H1 (cell line): ENCODE data around the gene RABEP2. TPM values are rescaled to one million over a fixed set of nuclear protein-coding genes. Genes with fewer than 3 reads are reported as not detected.

ENCODE experiments used
- CTCF ChIA-PET: fragments of 300-600 bp; sonication (Branson Sonifier 250); formaldehyde crosslinking; loops from one replicate; lab custom pipeline; 2021; ENCODE audit not compliant: partially characterized antibody; lab: Charles Lee
- POLR2A ChIA-PET: fragments of 300-600 bp; sonication (Branson Sonifier 250); formaldehyde crosslinking; loops from one replicate; lab custom pipeline; 2021; ENCODE audit warnings: inconsistent platforms; ENCODE audit not compliant: partially characterized antibody; lab: Charles Lee
- DNase-seq, 2 experiments: peaks; one replicate each; pipeline versions ENCODE4 v3.0.0 to v3.0.0-alpha.2; 2010 to 2022; ENCODE audit warnings: low spot score in 2 of 2, low read depth in 1 of 2, mixed read lengths in 1 of 2
- FAIRE-seq: peaks from 2 replicates; lab custom pipeline; 2011; peaks lifted over from hg19 to GRCh38; lab: Jason Lieb, UNC
- H2AFZ ChIP-seq: 2 replicates; pipeline ENCODE4 v1.8.1; 2012; ENCODE audit warnings: low read length, inconsistent platforms
- H2AK5ac ChIP-seq: 2 replicates; pipeline ENCODE4 v1.6.1; 2013; ENCODE audit warnings: low read depth, low read length
- H2BK120ac ChIP-seq: replicated peaks from 2 replicates; pipeline ENCODE3; 2013; ENCODE audit warnings: low read depth, low read length, inconsistent platforms
- H2BK12ac ChIP-seq: 2 replicates; pipeline ENCODE4 v1.6.1; 2013; ENCODE audit warnings: low read depth, low read length
- H2BK15ac ChIP-seq: 2 replicates; pipeline ENCODE4 v1.6.1; 2013; ENCODE audit warnings: low read length
- H2BK20ac ChIP-seq: 2 replicates; pipeline ENCODE4 v1.6.1; 2013; ENCODE audit warnings: low read length
- H2BK5ac ChIP-seq: 2 replicates; pipeline ENCODE4 v1.6.1; 2013; ENCODE audit warnings: low read depth, low read length
- H3K14ac ChIP-seq: 2 replicates; pipeline ENCODE4 v1.6.1; 2013; ENCODE audit warnings: inconsistent platforms; ENCODE audit not compliant: insufficient read length
- H3K18ac ChIP-seq: 2 replicates; pipeline ENCODE4 v1.6.1; 2013; ENCODE audit warnings: low read length; ENCODE audit errors: extremely low read depth
- H3K23ac ChIP-seq: 2 replicates; pipeline ENCODE4 v1.6.1; 2013; ENCODE audit warnings: inconsistent platforms; ENCODE audit not compliant: insufficient read length
- H3K23me2 ChIP-seq: 2 replicates; pipeline ENCODE4 v1.6.1; 2013; ENCODE audit warnings: low read depth, low read length
- H3K27ac ChIP-seq: 2 replicates; pipeline ENCODE4 v1.6.1; 2011; ENCODE audit warnings: low read depth, low read length, inconsistent platforms
- H3K27me3 ChIP-seq, 4 experiments: replicated peaks in 1 of 4; 1 replicate in 1 of 4; 2 replicates in 3 of 4; pipeline versions ENCODE4 v1.6.1 to v1.8.1; 2011 to 2013; ENCODE audit warnings: low read length in 3 of 4, mild to moderate bottlenecking in 3 of 4, inconsistent platforms in 2 of 4, mixed read lengths in 2 of 4, moderate library complexity in 1 of 4; ENCODE audit not compliant: control insufficient read depth in 3 of 4, insufficient read depth in 3 of 4; ENCODE audit errors: extremely low read depth in 1 of 4
- H3K36me3 ChIP-seq, 4 experiments: 2 replicates each; pipeline versions ENCODE4 v1.6.1 to v1.8.1; 2011 to 2013; ENCODE audit warnings: mild to moderate bottlenecking in 4 of 4, low read length in 3 of 4, moderate library complexity in 2 of 4, control low read depth in 1 of 4, inconsistent platforms in 1 of 4; ENCODE audit not compliant: insufficient read depth in 4 of 4, control insufficient read depth in 2 of 4
- H3K4ac ChIP-seq: replicated peaks from 2 replicates; pipeline ENCODE3; 2013; ENCODE audit warnings: low read length, low read depth, mixed read lengths, inconsistent platforms; ENCODE audit not compliant: insufficient read length
- H3K4me1 ChIP-seq, 4 experiments: replicated peaks in 1 of 4; 1 replicate in 1 of 4; 2 replicates in 3 of 4; pipeline versions ENCODE4 v1.6.1 to v1.8.1; 2011 to 2013; ENCODE audit warnings: low read length in 3 of 4, inconsistent platforms in 2 of 4, mixed read lengths in 1 of 4; ENCODE audit not compliant: insufficient read depth in 4 of 4, control insufficient read depth in 3 of 4
- H3K4me2 ChIP-seq, 2 experiments: 2 replicates each; pipeline versions ENCODE4 v1.6.1 to v1.8.1; 2011 to 2013; ENCODE audit warnings: low read depth in 2 of 2, low read length in 2 of 2, control low read depth in 1 of 2, inconsistent platforms in 1 of 2, mild to moderate bottlenecking in 1 of 2; ENCODE audit not compliant: insufficient read depth in 1 of 2
- H3K4me3 ChIP-seq, 4 experiments: fragments of 200-600, 300-600 bp in 1 of 4; sonication (generic), shearing (Covaris generic), sonication (Bioruptor Twin) in 1 of 4; 2 replicates each; pipeline versions ENCODE4 v1.5.1 to v1.8.1; 2011 to 2016; ENCODE audit warnings: low read length in 4 of 4, low read depth in 3 of 4, control low read depth in 2 of 4, inconsistent platforms in 2 of 4, mild to moderate bottlenecking in 2 of 4, mixed read lengths in 1 of 4, moderate library complexity in 1 of 4; ENCODE audit not compliant: insufficient read depth in 2 of 4; ENCODE audit errors: extremely low read depth in 1 of 4
- H3K56ac ChIP-seq: replicated peaks from 2 replicates; pipeline ENCODE3; 2013; ENCODE audit warnings: low read depth, mild to moderate bottlenecking, mixed read lengths, low read length, inconsistent platforms; ENCODE audit not compliant: insufficient read length
- H3K79me1 ChIP-seq: 2 replicates; pipeline ENCODE4 v1.6.1; 2013; ENCODE audit warnings: low read depth, low read length, control low read depth
- H3K79me2 ChIP-seq, 2 experiments: 2 replicates each; pipeline versions ENCODE4 v1.6.1 to v1.8.1; 2012 to 2013; ENCODE audit warnings: low read length in 2 of 2, mild to moderate bottlenecking in 2 of 2, inconsistent platforms in 1 of 2; ENCODE audit not compliant: insufficient read depth in 2 of 2, control insufficient read depth in 1 of 2
- H3K9ac ChIP-seq, 4 experiments: replicated peaks in 1 of 4; 1 replicate in 1 of 4; 2 replicates in 3 of 4; pipeline versions ENCODE4 v1.6.1 to v1.8.1; 2011 to 2013; ENCODE audit warnings: low read depth in 3 of 4, low read length in 3 of 4, control low read depth in 2 of 4, mild to moderate bottlenecking in 2 of 4, moderate library complexity in 2 of 4, inconsistent platforms in 1 of 4; ENCODE audit errors: extremely low read depth in 1 of 4
- H3K9me3 ChIP-seq, 2 experiments: 2 replicates each; pipeline versions ENCODE4 v1.6.1 to v1.8.1; 2012 to 2013; ENCODE audit warnings: mild to moderate bottlenecking in 2 of 2, moderate library complexity in 2 of 2, control low read depth in 1 of 2, inconsistent platforms in 1 of 2, low read depth in 1 of 2, low read length in 1 of 2, mixed read lengths in 1 of 2; ENCODE audit not compliant: insufficient read depth in 2 of 2
- H4K20me1 ChIP-seq, 2 experiments: replicated peaks in 1 of 2; 2 replicates each; pipeline versions ENCODE3 to v1.8.1; 2011 to 2013; ENCODE audit warnings: inconsistent platforms in 2 of 2, low read length in 2 of 2, mild to moderate bottlenecking in 1 of 2; ENCODE audit not compliant: insufficient read depth in 2 of 2, control insufficient read depth in 1 of 2
- H4K5ac ChIP-seq: 2 replicates; pipeline ENCODE4 v1.6.1; 2013; ENCODE audit warnings: low read length, low read depth, mixed read lengths, inconsistent platforms; ENCODE audit not compliant: insufficient read length
- H4K8ac ChIP-seq: 2 replicates; pipeline ENCODE4 v1.8.0; 2013; ENCODE audit warnings: mild to moderate bottlenecking, moderate library complexity, low read length, inconsistent platforms; ENCODE audit not compliant: insufficient read depth; ENCODE audit errors: extremely low read depth
- H4K91ac ChIP-seq: replicated peaks from 2 replicates; pipeline ENCODE3; 2013; ENCODE audit warnings: low read length, mixed read lengths, inconsistent platforms; ENCODE audit not compliant: insufficient read length
- CTCF ChIP-seq, 3 experiments: IDR thresholded peaks; 1 replicate in 2 of 3; 2 replicates in 1 of 3; pipeline versions ENCODE4 v1.5.1 to v1.6.1; 2011; ENCODE audit warnings: low read length in 3 of 3, mild to moderate bottlenecking in 3 of 3, inconsistent platforms in 2 of 3, low read depth in 1 of 3, moderate library complexity in 1 of 3; ENCODE audit not compliant: insufficient read depth in 1 of 3; ENCODE audit errors: control extremely low read depth in 1 of 3
- EP300 ChIP-seq, 2 experiments: IDR thresholded peaks; 1 replicate in 1 of 2; 2 replicates in 1 of 2; pipeline ENCODE4 v1.6.1; 2011 to 2012; ENCODE audit warnings: low read depth in 2 of 2, low read length in 2 of 2, mild to moderate bottlenecking in 2 of 2, borderline replicate concordance in 1 of 2, inconsistent platforms in 1 of 2, moderate library complexity in 1 of 2
- HDAC6 ChIP-seq: IDR thresholded peaks from one replicate; pipeline ENCODE4 v1.7.1; 2012; ENCODE audit warnings: low read depth, mild to moderate bottlenecking, inconsistent platforms, low read length, moderate library complexity
- KDM5A ChIP-seq: fragments of 200-600 bp; IDR thresholded peaks from 2 replicates; pipeline ENCODE4 v1.7.1; 2012; ENCODE audit warnings: mild to moderate bottlenecking, low read length, inconsistent platforms, mixed read lengths
- RAD21 ChIP-seq, 2 experiments: IDR thresholded peaks in 1 of 2; conservative IDR thresholded peaks in 1 of 2; 2 replicates each; pipeline ENCODE4 v1.6.1; 2011; ENCODE audit warnings: low read depth in 2 of 2, low read length in 2 of 2, improper control_type of control experiment in 1 of 2, inconsistent platforms in 1 of 2, mild to moderate bottlenecking in 1 of 2, moderate library complexity in 1 of 2
- SIN3A ChIP-seq, 2 experiments: IDR thresholded peaks in 1 of 2; conservative IDR thresholded peaks in 1 of 2; 2 replicates each; pipeline ENCODE4 v1.6.1; 2011 to 2012; ENCODE audit warnings: low read length in 2 of 2, improper control_type of control experiment in 1 of 2, low read depth in 1 of 2, mild to moderate bottlenecking in 1 of 2
- WGBS, 2 experiments: shearing (Covaris generic) in 1 of 2; methylation state at CpG; one replicate each; pipeline versions ENCODE4 v1.1.6 to v1.1.7; 2013 to 2015; ENCODE audit warnings: low lambda C conversion rate in 2 of 2, mixed read lengths in 2 of 2, inconsistent platforms in 1 of 2, low coverage in 1 of 2, missing lambda C conversion rate in 1 of 2; ENCODE audit not compliant: insufficient replicate concordance in 2 of 2, insufficient coverage in 1 of 2, insufficient read length in 1 of 2; ENCODE audit errors: extremely low coverage in 1 of 2, missing lambda C conversion rate in 1 of 2; 5-methylcytosine and 5-hydroxymethylcytosine counted together
- polyA plus RNA-seq, 7 experiments: library from polyadenylated mRNA; depleted of rRNA in 3 of 7; stranded (reverse) in 5 of 7; unstranded in 2 of 7; fragments of >200 nt in 5 of 7; fragments of 200-250 nt in 2 of 7; gene quantifications; 1 replicate in 5 of 7; 2 replicates in 1 of 7; 4 replicates in 1 of 7; pipeline versions ENCODE4 v1.2.1 to v1.2.3, GENCODE V29; 2011 to 2013; ENCODE audit warnings: missing spikeins in 2 of 7, mixed read lengths in 2 of 7
- total RNA-seq: library from RNA; stranded (reverse); fragmentation: NEBNext Ultra II Directional; extraction: Animal tissue kit (Norgen Biotek cat#: 25700); gene quantifications from 2 replicates; pipeline ENCODE4 v1.2.1, GENCODE V29; 2021

RABEP2 gene
- total and polyA plus RNA-seq, 2 of the 8 experiments (the other 6 are each of a cell fraction or from before 2014, with no cell fraction given): 10.4 to 14.9 TPM

- H3K4me2 ChIP-seq: peak within 1 kb of the TSS; percentile 71 to 76
- no peak within 1 kb of the TSS for H4K91ac ChIP-seq
- no peak within 1 kb of the TSS for H2AK5ac ChIP-seq
- H3K4me1 ChIP-seq: peaks cover 0 to 7% (median under 1%) of the 10 kb centered on the region in 4 experiments; a peak in 3 of 7 replicates
- POLR2A ChIA-PET: interaction anchor here (0.6 to 2.2 kb wide), 14 partner anchors 11 to 128 kb away, joined by 3 to 13 read pairs (median 4); partner anchors contain the start of genes ATXN2L and SH2B1
- H3K4me3 ChIP-seq: peak within 1 kb of the TSS; percentile 76 to 98 (median 77)
- peaks cover 0 to 2% of the 10 kb centered on the region in 2 experiments for H4K20me1 ChIP-seq
- H2BK15ac ChIP-seq: no peak within 1 kb of the TSS
- H3K36me3 ChIP-seq: peaks cover 10 to 30% (median 22%) of the 10 kb centered on the region in 4 experiments; a peak in 7 of 8 replicates
- peak within 1 kb of the TSS; percentile 78 for H2BK5ac ChIP-seq
- H3K23me2 ChIP-seq: peaks cover 1% of the 10 kb centered on the region; the same call in 1 of the 2 replicates
- H4K5ac ChIP-seq: no peak within 1 kb of the TSS
- H4K8ac ChIP-seq: peak within 1 kb of the TSS; percentile 87
- no peak within 1 kb of the TSS; the same call in 1 of the 2 replicates for H3K27ac ChIP-seq
- CTCF ChIA-PET: interaction anchor here (0.6 to 3.0 kb wide), 8 partner anchors 9 to 458 kb away, joined by 3 to 22 read pairs (median 4); partner anchors contain the start of gene SPNS1
- H2BK20ac ChIP-seq: no peak within 1 kb of the TSS
- FAIRE-seq: peak; percentile 76
- no peak within 1 kb of the TSS for H3K23ac ChIP-seq
- H3K9me3 ChIP-seq: no peaks in the 10 kb centered on the region
- H2BK120ac ChIP-seq: no peak within 1 kb of the TSS
- peak; percentile 99 for DNase-seq
- WGBS, 2 experiments: 0% methylated on average over 37 of the region's 79 CpGs; no CpG with 5 or more reads in 1 of the 2 experiments
- no peaks in the 10 kb centered on the region for H3K27me3 ChIP-seq
- peaks cover 3 to 16% of the 10 kb centered on the region in 2 experiments; a peak in 3 of 4 replicates for H3K79me2 ChIP-seq
- H3K4ac ChIP-seq: no peak within 1 kb of the TSS
- no peak within 1 kb of the TSS for H2AFZ ChIP-seq
- no peak within 1 kb of the TSS for H3K14ac ChIP-seq
- no peak within 1 kb of the TSS for H2BK12ac ChIP-seq
- H3K79me1 ChIP-seq: peaks cover 7% of the 10 kb centered on the region
- peak within 1 kb of the TSS; percentile 74 for H3K56ac ChIP-seq
- H3K9ac ChIP-seq: peak within 1 kb of the TSS; percentile 66 to 89 (median 77)
- no peak within 1 kb of the TSS; the same call in none of the 2 replicates for H3K18ac ChIP-seq
- TF ChIP-seq HDAC6 (no peak), KDM5A (no peak; the same call in 1 of the 2 replicates), RAD21 (IDR thresholded peaks at IDR 0.05 in 1 of 2, conservative IDR thresholded peaks at IDR 0.05 in 1 of 2; ENCODE audit: low read depth in 2 of 2, low read length in 2 of 2) (no peak), EP300 (IDR thresholded peaks at IDR 0.05; ENCODE audit: borderline replicate concordance in 1 of 2, low read depth in 2 of 2, low read length in 2 of 2) (no peak), CTCF (IDR thresholded peaks at IDR 0.05; ENCODE audit: control extremely low read depth in 1 of 3, insufficient read depth in 1 of 3, low read depth in 1 of 3, low read length in 3 of 3) (no peak), SIN3A (conservative IDR thresholded peaks at IDR 0.05 in 1 of 2, IDR thresholded peaks at IDR 0.05 in 1 of 2; ENCODE audit: low read depth in 1 of 2, low read length in 2 of 2) (peak; percentile 17 to 31; a peak in 1 of 4 replicates)
Measured at GRCh38 chr16:28950648-28951409, 25.8 kb upstream of the RABEP2 start, which contains the start of gene NFATC2IP. Gene NFATC2IP, plus strand, starts transcription at chr16:28950937. Its CDS starts 75 bp downstream, at chr16:28951012.
